Neural cell (in vitro differentiated cells): ENCODE measurements around the gene GYS2.

Source experiments
- CTCF ChIP-seq: fragments of 450-650 bp; IDR thresholded peaks from 2 replicates; pipeline ENCODE4 v1.5.1; 2014; ENCODE audit warnings: antibody characterized with exemption, mild to moderate bottlenecking, moderate library complexity; ENCODE audit not compliant: poor library complexity, severe bottlenecking
- EP300 ChIP-seq: fragments of 450-650 bp; conservative IDR thresholded peaks from 2 replicates; pipeline ENCODE4 v1.6.1; 2014; ENCODE audit warnings: antibody characterized with exemption, mild to moderate bottlenecking, moderate library complexity; ENCODE audit not compliant: poor library complexity, severe bottlenecking
- EZH2 ChIP-seq: fragments of 200-600, 300-800 bp; shearing (Covaris generic), sonication (generic); IDR thresholded peaks from 2 replicates; pipeline ENCODE4 v1.6.1; 2014; ENCODE audit warnings: antibody characterized with exemption, low read length, borderline replicate concordance, mild to moderate bottlenecking; ENCODE audit not compliant: insufficient read depth, poor library complexity, severe bottlenecking
- POLR2AphosphoS5 ChIP-seq: IDR thresholded peaks from 2 replicates; pipeline ENCODE4 v1.6.1; 2012
- RAD21 ChIP-seq: fragments of 450-650 bp; conservative IDR thresholded peaks from 2 replicates; pipeline ENCODE4 v1.6.1; 2014; ENCODE audit warnings: antibody characterized with exemption, mild to moderate bottlenecking, moderate library complexity
- TAF1 ChIP-seq: IDR thresholded peaks from 2 replicates; pipeline ENCODE4 v1.6.1; 2012; ENCODE audit warnings: low read depth
- TF ChIP-seq, protein P1 (sequence below): IDR thresholded peaks from 2 replicates; pipeline ENCODE4 v1.6.1; 2012; ENCODE audit warnings: borderline replicate concordance

- TF ChIP-seq CTCF (no peak), EZH2 (no peak), POLR2AphosphoS5 (no peak), EP300 (no peak), RAD21 (no peak), TAF1 (no peak)
- TF ChIP-seq, protein P1, sequence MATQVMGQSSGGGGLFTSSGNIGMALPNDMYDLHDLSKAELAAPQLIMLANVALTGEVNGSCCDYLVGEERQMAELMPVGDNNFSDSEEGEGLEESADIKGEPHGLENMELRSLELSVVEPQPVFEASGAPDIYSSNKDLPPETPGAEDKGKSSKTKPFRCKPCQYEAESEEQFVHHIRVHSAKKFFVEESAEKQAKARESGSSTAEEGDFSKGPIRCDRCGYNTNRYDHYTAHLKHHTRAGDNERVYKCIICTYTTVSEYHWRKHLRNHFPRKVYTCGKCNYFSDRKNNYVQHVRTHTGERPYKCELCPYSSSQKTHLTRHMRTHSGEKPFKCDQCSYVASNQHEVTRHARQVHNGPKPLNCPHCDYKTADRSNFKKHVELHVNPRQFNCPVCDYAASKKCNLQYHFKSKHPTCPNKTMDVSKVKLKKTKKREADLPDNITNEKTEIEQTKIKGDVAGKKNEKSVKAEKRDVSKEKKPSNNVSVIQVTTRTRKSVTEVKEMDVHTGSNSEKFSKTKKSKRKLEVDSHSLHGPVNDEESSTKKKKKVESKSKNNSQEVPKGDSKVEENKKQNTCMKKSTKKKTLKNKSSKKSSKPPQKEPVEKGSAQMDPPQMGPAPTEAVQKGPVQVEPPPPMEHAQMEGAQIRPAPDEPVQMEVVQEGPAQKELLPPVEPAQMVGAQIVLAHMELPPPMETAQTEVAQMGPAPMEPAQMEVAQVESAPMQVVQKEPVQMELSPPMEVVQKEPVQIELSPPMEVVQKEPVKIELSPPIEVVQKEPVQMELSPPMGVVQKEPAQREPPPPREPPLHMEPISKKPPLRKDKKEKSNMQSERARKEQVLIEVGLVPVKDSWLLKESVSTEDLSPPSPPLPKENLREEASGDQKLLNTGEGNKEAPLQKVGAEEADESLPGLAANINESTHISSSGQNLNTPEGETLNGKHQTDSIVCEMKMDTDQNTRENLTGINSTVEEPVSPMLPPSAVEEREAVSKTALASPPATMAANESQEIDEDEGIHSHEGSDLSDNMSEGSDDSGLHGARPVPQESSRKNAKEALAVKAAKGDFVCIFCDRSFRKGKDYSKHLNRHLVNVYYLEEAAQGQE: no peak
Observed at GRCh38 chr12:21552635-21553328, 51.9 kb downstream of the GYS2 start.
